Testis (tissue), 2 donors: ENCODE measurements around the gene DLG2.

Source experiments
- CTCF ChIP-seq, 3 experiments: fragments of 450-650 bp in 2 of 3; fragments of 200-600 bp in 1 of 3; sonication (generic) in 1 of 3; IDR thresholded peaks; one replicate each; pipeline ENCODE4 v1.5.1; 2016 to 2019; ENCODE audit warnings: antibody characterized with exemption in 3 of 3, mild to moderate bottlenecking in 2 of 3, moderate library complexity in 1 of 3
- POLR2A ChIP-seq: fragments of 450-650 bp; IDR thresholded peaks from one replicate; pipeline ENCODE4 v1.6.1; 2017; ENCODE audit warnings: antibody characterized with exemption, mild to moderate bottlenecking, moderate library complexity

GRCh38 chr11:83641511-83641910, 1985.6 kb downstream of the DLG2 start:
- TF ChIP-seq CTCF (IDR thresholded peaks at IDR 0.05) (no peak), POLR2A (no peak)
